Measurements from ENCODE around the gene PIGH. TPM values are rescaled to one million over a fixed set of nuclear protein-coding genes. Genes with fewer than 3 reads are reported as not detected.

PIGH gene
- 23.6 and 26.5 TPM in 2 replicates for polyA plus RNA-seq (2012; rRNA removed)
- polyA plus RNA-seq (2012; cell fraction: cytosol; rRNA removed): 18.1 and 19.7 TPM in 2 replicates
- 62.2 and 99.3 TPM in 2 replicates for polyA plus RNA-seq (2012; cell fraction: nucleus; rRNA removed)

- peak; percentile 97 for DNase-seq
- ChIA-PET POLR2A (interaction anchor here (0.6 to 2.0 kb wide), 8 partner anchors 12 to 95 kb away, joined by 3 to 11 read pairs (median 3); partner anchors contain the start of genes PLEKHH1 and RDH11), CTCF (interaction anchor here (0.7 to 4.2 kb wide), 27 partner anchors 8 to 240 kb away, joined by 3 to 23 read pairs (median 4); partner anchors contain the start of genes ARG2, ATP6V1D, EIF2S1 and RDH12)
- Histone ChIP-seq H4K20me1 (ENCODE audit: insufficient read depth) (no peaks in the 10 kb centered on the region), H3K9me2 (no peaks in the 10 kb centered on the region), H3K27ac (ENCODE audit: low read depth in 2 of 2, low read length in 1 of 2) (peak within 1 kb of the TSS; percentile 65 to 66), H2AFZ (ENCODE audit: low read depth) (peak within 1 kb of the TSS; percentile 89), H3F3A (replicated peaks; ENCODE audit: insufficient read depth) (peaks cover 3% of the 10 kb centered on the region), H3K4me2 (peak within 1 kb of the TSS; percentile 84), H3K4me3 (ENCODE audit: low read depth in 2 of 2, low read length in 1 of 2) (peak within 1 kb of the TSS; percentile 77 to 90), H3K27me3 (ENCODE audit: insufficient read depth) (no peaks in the 10 kb centered on the region), H3K79me2 (ENCODE audit: insufficient read depth) (no peaks in the 10 kb centered on the region), H3K9ac (peak within 1 kb of the TSS; percentile 59; the same call in 1 of the 2 replicates), H3K9me3 (no peaks in the 10 kb centered on the region), H3K4me1 (ENCODE audit: control insufficient read depth in 1 of 2, insufficient read depth in 2 of 2, low read depth in 1 of 2, low read length in 1 of 2) (peaks cover 0 to 6% of the 10 kb centered on the region in 2 experiments; a peak in 2 of 4 replicates), H3K36me3 (replicated peaks in 1 of 2; ENCODE audit: control insufficient read depth in 1 of 2, insufficient read depth in 2 of 2, low read length in 1 of 2) (no peaks in the 10 kb centered on the region)
- 8% methylated on average over 59 of the region's 77 CpGs for WGBS (ENCODE audit: low lambda C conversion rate)
- TF ChIP-seq RAD21 (IDR thresholded peaks at IDR 0.05; ENCODE audit: low read length) (no peak; the same call in 1 of the 2 replicates), GATA2 (CRISPR knock-in tag; IDR thresholded peaks at IDR 0.05) (no peak), ELF1 (IDR thresholded peaks at IDR 0.05) (peak; percentile 85), GABPA (IDR thresholded peaks at IDR 0.05; ENCODE audit: low read depth) (peak; percentile 57), REST (IDR thresholded peaks at IDR 0.05; ENCODE audit: low read depth, low read length) (peak; percentile 88), PBX3 (IDR thresholded peaks at IDR 0.05) (peak; percentile 28; the same call in 1 of the 2 replicates), RFX5 (IDR thresholded peaks at IDR 0.05; ENCODE audit: low read length) (no peak), ZBTB33 (IDR thresholded peaks at IDR 0.05; ENCODE audit: borderline replicate concordance, low read depth) (no peak), FOSL2 (IDR thresholded peaks at IDR 0.05; ENCODE audit: borderline replicate concordance, low read depth) (no peak), FOXJ3 (CRISPR knock-in tag; IDR thresholded peaks at IDR 0.05) (no peak), SIN3A (IDR thresholded peaks at IDR 0.05; ENCODE audit: borderline replicate concordance, low read depth, low read length) (peak; percentile 67; the same call in 1 of the 2 replicates), NRF1 (IDR thresholded peaks at IDR 0.05; ENCODE audit: low read depth, low read length) (peak; percentile 88), SMC3 (IDR thresholded peaks at IDR 0.05; ENCODE audit: low read depth, low read length) (no peak; the same call in 1 of the 2 replicates), USF2 (IDR thresholded peaks at IDR 0.05; ENCODE audit: borderline replicate concordance, low read depth, low read length) (no peak), TAF1 (IDR thresholded peaks at IDR 0.05; ENCODE audit: borderline replicate concordance, low read depth, low read length) (peak; percentile 70; the same call in 1 of the 2 replicates), YY1 (IDR thresholded peaks at IDR 0.05; ENCODE audit: low read depth) (peak; percentile 50; the same call in 1 of the 2 replicates), IRF3 (IDR thresholded peaks at IDR 0.05; ENCODE audit: low read depth, low read length) (no peak), MXI1 (IDR thresholded peaks at IDR 0.05; ENCODE audit: low read depth, low read length) (peak; percentile 71; the same call in 1 of the 2 replicates), FOXM1 (IDR thresholded peaks at IDR 0.05; ENCODE audit: low read depth) (no peak), RCOR1 (IDR thresholded peaks at IDR 0.05; ENCODE audit: low read length) (no peak), NFIC (IDR thresholded peaks at IDR 0.05; ENCODE audit: borderline replicate concordance) (no peak), JUND (IDR thresholded peaks at IDR 0.05) (no peak)
Measured at GRCh38 chr14:67599698-67600561, at the start of gene PIGH. Gene PIGH (minus strand): TSS chr14:67600268. CDS start chr14:67600203, 65 bp downstream.
